IPS-20b (cell line): ENCODE results near the gene ICE2.

Source experiments
- H3K27ac ChIP-seq: one replicate; pipeline ENCODE4 v1.5.1; 2013; ENCODE audit warnings: low read length
- H3K27me3 ChIP-seq: 2 replicates; pipeline ENCODE4 v1.6.1; 2013; ENCODE audit warnings: mild to moderate bottlenecking, low read length, inconsistent platforms; ENCODE audit not compliant: insufficient read depth
- H3K36me3 ChIP-seq: 2 replicates; pipeline ENCODE4 v1.6.1; 2013; ENCODE audit warnings: low read depth, mild to moderate bottlenecking, inconsistent platforms, low read length, moderate library complexity; ENCODE audit not compliant: insufficient read depth
- H3K4me1 ChIP-seq: 2 replicates; pipeline ENCODE4 v1.6.1; 2013; ENCODE audit warnings: mild to moderate bottlenecking, control low read depth, inconsistent platforms, low read length, moderate library complexity; ENCODE audit not compliant: insufficient read depth
- H3K4me3 ChIP-seq: 2 replicates; pipeline ENCODE4 v1.5.1; 2013; ENCODE audit warnings: mild to moderate bottlenecking, low read length, inconsistent platforms
- H3K9ac ChIP-seq: 2 replicates; pipeline ENCODE4 v1.6.1; 2013; ENCODE audit warnings: low read depth, mild to moderate bottlenecking, inconsistent platforms, low read length, moderate library complexity
- H3K9me3 ChIP-seq: 2 replicates; pipeline ENCODE4 v1.6.1; 2013; ENCODE audit warnings: mild to moderate bottlenecking, low read depth, low read length, inconsistent platforms; ENCODE audit not compliant: insufficient read depth

ICE2 gene

GRCh38 chr15:60371175-60372051, 107.5 kb downstream of the ICE2 start:
- H3K4me3 ChIP-seq, result no peak overlapping the region
- no peaks in the 10 kb centered on the region for H3K9me3 ChIP-seq
- H3K4me1 ChIP-seq, result peaks cover 17% of the 10 kb centered on the region
- H3K36me3 ChIP-seq, result peaks cover 12% of the 10 kb centered on the region; the same call in 1 of the 2 replicates
- no peak overlapping the region for H3K9ac ChIP-seq
- peaks cover 27% of the 10 kb centered on the region for H3K27me3 ChIP-seq
- no peak overlapping the region for H3K27ac ChIP-seq

DNA sequence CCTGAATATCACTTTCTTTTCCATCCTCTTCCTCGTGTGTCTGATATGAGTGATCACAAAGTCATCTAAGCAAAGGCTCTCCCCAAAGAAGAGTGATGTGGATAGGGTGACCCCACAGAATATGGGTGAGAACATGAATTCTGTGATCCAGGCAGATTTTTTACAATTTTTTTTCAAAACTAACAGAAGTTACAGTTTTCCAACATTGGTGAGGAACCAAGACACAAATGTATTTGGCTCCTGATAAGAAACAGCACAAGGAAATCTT, 108.1 kb downstream of the ICE2 start:
- H3K9me3 ChIP-seq, result no peaks in the 10 kb centered on the region
- peaks cover 27% of the 10 kb centered on the region for H3K27me3 ChIP-seq
- no peak overlapping the region for H3K9ac ChIP-seq
- peaks cover 15% of the 10 kb centered on the region for H3K4me1 ChIP-seq
- H3K4me3 ChIP-seq, result no peak overlapping the region
- no peak overlapping the region for H3K27ac ChIP-seq
- peaks cover 12% of the 10 kb centered on the region; the same call in 1 of the 2 replicates for H3K36me3 ChIP-seq

GRCh38 chr15:60370105-60370868, 108.7 kb downstream of the ICE2 start:
- peaks cover 11% of the 10 kb centered on the region for H3K4me1 ChIP-seq
- H3K27ac ChIP-seq, result no peak overlapping the region
- peaks cover 12% of the 10 kb centered on the region; the same call in 1 of the 2 replicates for H3K36me3 ChIP-seq
- H3K9me3 ChIP-seq, result no peaks in the 10 kb centered on the region
- no peak overlapping the region for H3K9ac ChIP-seq
- peaks cover 27% of the 10 kb centered on the region for H3K27me3 ChIP-seq
- no peak overlapping the region for H3K4me3 ChIP-seq

DNA sequence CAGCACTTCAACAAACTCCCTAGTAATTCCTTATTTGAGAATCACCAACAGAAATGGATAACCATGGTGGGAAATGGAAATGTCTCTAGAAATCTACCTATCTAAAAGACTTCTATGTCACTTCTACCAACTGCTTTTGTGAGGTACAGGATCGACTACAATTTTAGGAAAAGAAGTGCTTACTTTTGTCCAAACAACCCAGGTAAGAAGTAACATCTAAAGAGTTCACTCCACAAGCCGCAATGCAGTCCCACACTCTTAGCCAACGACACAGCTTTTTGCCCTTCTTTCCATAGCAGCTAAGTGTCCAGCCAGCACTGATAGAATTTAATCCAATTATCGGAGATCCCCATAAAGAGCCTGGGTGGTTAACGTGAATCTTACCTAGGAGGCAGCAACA, 109.2 kb downstream of the ICE2 start:
- H3K9ac ChIP-seq, result no peak overlapping the region
- peaks cover 5% of the 10 kb centered on the region; the same call in 1 of the 2 replicates for H3K4me1 ChIP-seq
- H3K27ac ChIP-seq, result no peak overlapping the region
- H3K36me3 ChIP-seq, result peaks cover 12% of the 10 kb centered on the region; the same call in 1 of the 2 replicates
- H3K4me3 ChIP-seq, result no peak overlapping the region
- no peaks in the 10 kb centered on the region for H3K9me3 ChIP-seq
- H3K27me3 ChIP-seq, result peaks cover 27% of the 10 kb centered on the region
